ENCODE results near the gene ZC3H15. TPM values are rescaled to one million over a fixed set of nuclear protein-coding genes. Genes with fewer than 3 reads are reported as not detected.
A peak's percentile ranks its signal among the peaks of the same experiment; 100 is the strongest.

Gene ZC3H15
- total RNA-seq, 4 donors from 2014 or later = 43.2 to 98.4 (median 51.0) TPM

DNA sequence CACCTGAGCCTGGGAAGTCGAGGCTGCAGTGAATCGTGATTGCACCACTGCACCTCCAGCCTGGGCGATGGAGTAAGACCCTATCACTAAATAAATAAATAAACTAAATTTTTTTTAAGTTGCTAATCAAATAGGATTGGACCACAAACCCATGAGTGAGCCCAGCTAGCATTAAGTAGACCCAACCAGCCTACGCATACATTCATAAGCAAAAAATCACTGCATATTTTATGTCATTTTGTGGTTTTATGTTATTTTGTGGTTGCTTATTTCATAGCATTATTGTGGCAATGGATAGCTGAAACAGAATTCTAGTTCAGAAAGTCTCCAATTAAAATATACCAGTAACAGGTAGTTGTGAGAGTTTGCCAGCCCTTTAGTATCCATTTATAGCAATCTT, 29.1 kb upstream of the ZC3H15 start:
- Histone ChIP-seq H3K4me3 (no peak overlapping the region), H3K9me3 (no peaks in the 10 kb centered on the region), H3K27ac (no peak overlapping the region), H3K4me1 (peaks cover 0 to 8% (median 3%) of the 10 kb centered on the region in 4 donors), H3K27me3 (no peaks in the 10 kb centered on the region), H3K36me3 (no peaks in the 10 kb centered on the region)
- no peak for DNase-seq
- intact Hi-C loops (cut with DNase I; ENCODE audit: low total_unique reads) = no loop called here
- no peak for TF ChIP-seq EP300 (IDR thresholded peaks at IDR 0.05; ENCODE audit: low read depth)
- no peak for TF ChIP-seq POLR2A (IDR thresholded peaks at IDR 0.05)
- TF ChIP-seq POLR2AphosphoS5 (IDR thresholded peaks at IDR 0.05) = no peak
- TF ChIP-seq, protein P1, sequence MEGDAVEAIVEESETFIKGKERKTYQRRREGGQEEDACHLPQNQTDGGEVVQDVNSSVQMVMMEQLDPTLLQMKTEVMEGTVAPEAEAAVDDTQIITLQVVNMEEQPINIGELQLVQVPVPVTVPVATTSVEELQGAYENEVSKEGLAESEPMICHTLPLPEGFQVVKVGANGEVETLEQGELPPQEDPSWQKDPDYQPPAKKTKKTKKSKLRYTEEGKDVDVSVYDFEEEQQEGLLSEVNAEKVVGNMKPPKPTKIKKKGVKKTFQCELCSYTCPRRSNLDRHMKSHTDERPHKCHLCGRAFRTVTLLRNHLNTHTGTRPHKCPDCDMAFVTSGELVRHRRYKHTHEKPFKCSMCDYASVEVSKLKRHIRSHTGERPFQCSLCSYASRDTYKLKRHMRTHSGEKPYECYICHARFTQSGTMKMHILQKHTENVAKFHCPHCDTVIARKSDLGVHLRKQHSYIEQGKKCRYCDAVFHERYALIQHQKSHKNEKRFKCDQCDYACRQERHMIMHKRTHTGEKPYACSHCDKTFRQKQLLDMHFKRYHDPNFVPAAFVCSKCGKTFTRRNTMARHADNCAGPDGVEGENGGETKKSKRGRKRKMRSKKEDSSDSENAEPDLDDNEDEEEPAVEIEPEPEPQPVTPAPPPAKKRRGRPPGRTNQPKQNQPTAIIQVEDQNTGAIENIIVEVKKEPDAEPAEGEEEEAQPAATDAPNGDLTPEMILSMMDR (IDR thresholded peaks at IDR 0.05) = no peak
- in situ Hi-C loops (cut with MboI; ENCODE audit: low pct_ligation_motif_present in 1 of 4, low pct_unique_long_range_greater_than_20kb in 1 of 4, low sequenced_read_pairs in 3 of 4) = no loop called here
- 90 to 95% methylated on average over 4 of the region's 4 CpGs for WGBS, 2 donors (ENCODE audit: low coverage in 1 of 2)

- Histone ChIP-seq H3K4me3 (no peak overlapping the region), H3K36me3 (no peaks in the 10 kb centered on the region), H3K9me3 (no peaks in the 10 kb centered on the region), H3K4me1 (peaks cover 0 to 8% (median 3%) of the 10 kb centered on the region in 4 donors), H3K27ac (no peak overlapping the region), H3K27me3 (no peaks in the 10 kb centered on the region)
- intact Hi-C loops (cut with DNase I; ENCODE audit: low total_unique reads) = no loop called here
- WGBS, 2 donors (ENCODE audit: low coverage in 1 of 2) = 27 to 45% methylated on average over 3 of the region's 3 CpGs
- no peak for TF ChIP-seq POLR2AphosphoS5 (IDR thresholded peaks at IDR 0.05)
- no peak for TF ChIP-seq EP300 (IDR thresholded peaks at IDR 0.05; ENCODE audit: low read depth)
- no peak for TF ChIP-seq POLR2A (IDR thresholded peaks at IDR 0.05)
- DNase-seq = no peak
- in situ Hi-C loops (cut with MboI; ENCODE audit: low pct_ligation_motif_present in 1 of 4, low pct_unique_long_range_greater_than_20kb in 1 of 4, low sequenced_read_pairs in 3 of 4) = no loop called here
Observed at GRCh38 chr2:186457908-186458307, 28.2 kb upstream of the ZC3H15 start.

DNA sequence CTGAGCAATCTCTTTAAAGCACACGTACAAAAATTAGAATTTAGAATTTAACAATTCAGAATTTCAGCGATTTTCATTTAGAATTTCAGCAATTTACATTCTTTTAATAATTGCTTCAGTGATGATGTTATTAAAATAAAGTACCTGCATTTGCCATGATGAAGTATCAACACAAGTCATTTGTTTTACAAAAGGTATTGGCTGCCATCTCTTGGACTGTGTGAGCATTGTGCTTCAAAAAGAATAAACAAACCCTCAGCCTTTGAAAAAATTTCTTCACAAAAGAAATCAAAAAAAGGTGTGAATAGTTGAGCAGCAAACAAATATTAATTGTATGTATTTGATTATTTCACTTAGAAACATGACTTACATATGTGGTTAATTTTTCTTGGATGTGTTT, 27.1 kb upstream of the ZC3H15 start:
- WGBS, 2 donors (ENCODE audit: low coverage in 1 of 2) = 79 to 81% methylated on average over 2 of the region's 2 CpGs
- H3K9me3 ChIP-seq = no peaks in the 10 kb centered on the region
- TF ChIP-seq POLR2AphosphoS5 (IDR thresholded peaks at IDR 0.05) = no peak
- TF ChIP-seq, protein P1 (IDR thresholded peaks at IDR 0.05) = peak in 2 of 5 experiments; percentile 19 to 25
- H3K36me3 ChIP-seq = no peaks in the 10 kb centered on the region
- peaks cover 0 to 8% (median 3%) of the 10 kb centered on the region in 4 donors for H3K4me1 ChIP-seq
- in situ Hi-C loops (cut with MboI; ENCODE audit: low pct_ligation_motif_present in 1 of 4, low pct_unique_long_range_greater_than_20kb in 1 of 4, low sequenced_read_pairs in 3 of 4) = no loop called here
- H3K27me3 ChIP-seq = no peaks in the 10 kb centered on the region
- DNase-seq = no peak
- no peak overlapping the region for H3K27ac ChIP-seq
- intact Hi-C loops (cut with DNase I; ENCODE audit: low total_unique reads) = no loop called here
- no peak overlapping the region for H3K4me3 ChIP-seq

DNA sequence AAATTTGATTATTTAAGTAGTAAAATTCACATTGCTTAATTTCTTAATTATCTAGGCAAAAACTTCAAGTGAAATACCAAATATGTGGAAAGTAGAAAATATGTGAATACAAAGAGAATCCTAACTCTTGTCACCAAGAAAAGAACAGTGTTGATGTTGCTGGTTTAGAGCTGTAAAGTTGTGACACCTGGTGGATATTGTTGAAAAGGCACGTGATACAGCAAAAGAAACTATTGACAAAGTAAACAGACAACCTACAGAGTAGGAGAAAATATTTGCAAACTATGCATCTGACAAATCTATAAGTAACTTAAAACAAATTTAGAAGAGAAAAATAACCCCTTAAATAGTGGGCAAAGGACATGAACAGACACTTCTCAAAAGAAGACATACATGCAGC, 25.6 kb upstream of the ZC3H15 start:
- Histone ChIP-seq H3K4me1 (peaks cover 0 to 8% (median 3%) of the 10 kb centered on the region in 4 donors), H3K4me3 (no peak overlapping the region), H3K27ac (no peak overlapping the region), H3K36me3 (no peaks in the 10 kb centered on the region), H3K27me3 (no peaks in the 10 kb centered on the region), H3K9me3 (no peaks in the 10 kb centered on the region)
- in situ Hi-C loops (cut with MboI; ENCODE audit: low pct_ligation_motif_present in 1 of 4, low pct_unique_long_range_greater_than_20kb in 1 of 4, low sequenced_read_pairs in 3 of 4) (no loop called here), intact Hi-C loops (cut with DNase I; ENCODE audit: low total_unique reads) (no loop called here)
- DNase-seq = no peak
- TF ChIP-seq, protein P1 (IDR thresholded peaks at IDR 0.05) = peak; percentile 30 to 54 (median 38)
- no peak for TF ChIP-seq EP300 (IDR thresholded peaks at IDR 0.05; ENCODE audit: low read depth)
- 17 to 25% methylated on average over 1 of the region's 1 CpG for WGBS, 2 donors (ENCODE audit: low coverage in 1 of 2)

GRCh38 chr2:186466743-186467142, 19.3 kb upstream of the ZC3H15 start:
- Histone ChIP-seq H3K27me3 (no peaks in the 10 kb centered on the region), H3K9me3 (peaks cover 6 to 8% of the 10 kb centered on the region in 2 donors), H3K4me3 (no peak overlapping the region), H3K27ac (no peak overlapping the region), H3K4me1 (no peaks in the 10 kb centered on the region), H3K36me3 (no peaks in the 10 kb centered on the region)
- in situ Hi-C loops (cut with MboI; ENCODE audit: low pct_ligation_motif_present in 1 of 4, low pct_unique_long_range_greater_than_20kb in 1 of 4, low sequenced_read_pairs in 3 of 4) = no loop called here
- intact Hi-C loops (cut with DNase I; ENCODE audit: low total_unique reads) = no loop called here
- no peak for TF ChIP-seq POLR2AphosphoS5 (IDR thresholded peaks at IDR 0.05)
- TF ChIP-seq, protein P1 (IDR thresholded peaks at IDR 0.05) = no peak
- TF ChIP-seq EP300 (IDR thresholded peaks at IDR 0.05; ENCODE audit: low read depth) = no peak
- TF ChIP-seq POLR2A (IDR thresholded peaks at IDR 0.05) = no peak
- DNase-seq = no peak
